HFFc6 (cell line): ENCODE data around the gene MLH1. TPM values are rescaled to one million over a fixed set of nuclear protein-coding genes. Genes with fewer than 3 reads are reported as not detected.

Experiments used
- DNase-seq: peaks from one replicate; pipeline ENCODE4 v3.0.0-alpha.2; 2018
- H3K27ac Mint-ChIP-seq: 2 replicates; pipeline ENCODE4 v1.8.0; 2020; ENCODE audit warnings: mild to moderate bottlenecking, mixed read lengths
- H3K27me3 Mint-ChIP-seq: 2 replicates; pipeline ENCODE4 v1.8.0; 2021; ENCODE audit warnings: mild to moderate bottlenecking, moderate library complexity, mixed read lengths; ENCODE audit not compliant: insufficient read depth
- H3K36me3 Mint-ChIP-seq: 2 replicates; pipeline ENCODE4 v1.8.0; 2021; ENCODE audit warnings: low read depth, mixed read lengths
- H3K4me1 Mint-ChIP-seq: 2 replicates; pipeline ENCODE4 v1.8.0; 2020; ENCODE audit warnings: low read depth, mixed read lengths
- H3K4me3 Mint-ChIP-seq: 2 replicates; pipeline ENCODE4 v1.8.0; 2020; ENCODE audit warnings: mild to moderate bottlenecking, moderate library complexity, mixed read lengths
- H3K9me3 Mint-ChIP-seq: 2 replicates; pipeline ENCODE4 v1.8.0; 2020; ENCODE audit warnings: mild to moderate bottlenecking, mixed read lengths
- CTCF ChIP-seq: fragments of 200-600 bp; sonication (generic); IDR thresholded peaks from 2 replicates; pipeline ENCODE4 v1.5.0; 2021; ENCODE audit warnings: antibody characterized with exemption, mild to moderate bottlenecking
- total RNA-seq, 6 experiments: library from RNA; stranded (reverse); fragmentation: NEBNext Ultra II Directional; extraction: Animal tissue kit (Norgen Biotek cat#: 25700); gene quantifications; 2 replicates in 1 of 6; 3 replicates in 5 of 6; pipeline ENCODE4 v1.2.3, GENCODE V29; 2021

Gene MLH1
- total RNA-seq, 6 experiments from 2014 or later, result 28.7 to 38.3 (median 35.1) TPM

GRCh38 chr3:37072892-37073291, 79.6 kb downstream of the MLH1 start:
- peaks cover 51% of the 10 kb centered on the region for H3K36me3 Mint-ChIP-seq
- peak; percentile 65 for DNase-seq
- peaks cover 1% of the 10 kb centered on the region for H3K27me3 Mint-ChIP-seq
- H3K4me3 Mint-ChIP-seq, result peak overlapping the region; percentile 77
- H3K4me1 Mint-ChIP-seq, result peaks cover 62% of the 10 kb centered on the region
- no peaks in the 10 kb centered on the region for H3K9me3 Mint-ChIP-seq
- peak overlapping the region; percentile 70 for H3K27ac Mint-ChIP-seq
- TF ChIP-seq CTCF, result no peak

GRCh38 chr3:37074178-37074577, 80.9 kb downstream of the MLH1 start:
- Mint-ChIP-seq H3K27ac (peak overlapping the region; percentile 65), H3K9me3 (no peaks in the 10 kb centered on the region), H3K4me3 (peak overlapping the region; percentile 56), H3K27me3 (peaks cover 1% of the 10 kb centered on the region), H3K36me3 (peaks cover 48% of the 10 kb centered on the region), H3K4me1 (peaks cover 49% of the 10 kb centered on the region)
- TF ChIP-seq CTCF, result no peak
- peak; percentile 63 for DNase-seq

- H3K36me3 Mint-ChIP-seq, result peaks cover 44% of the 10 kb centered on the region
- no peaks in the 10 kb centered on the region for H3K9me3 Mint-ChIP-seq
- no peak for DNase-seq
- no peaks in the 10 kb centered on the region; the same call in none of the 2 replicates for H3K27me3 Mint-ChIP-seq
- no peak overlapping the region for H3K4me3 Mint-ChIP-seq
- TF ChIP-seq CTCF, result no peak
- no peak overlapping the region for H3K27ac Mint-ChIP-seq
- H3K4me1 Mint-ChIP-seq, result peaks cover 45% of the 10 kb centered on the region
Observed at GRCh38 chr3:37075955-37076354, 82.6 kb downstream of the MLH1 start.

GRCh38 chr3:37082317-37082716, 89.0 kb downstream of the MLH1 start:
- Mint-ChIP-seq H3K36me3 (peaks cover 50% of the 10 kb centered on the region), H3K27me3 (peaks cover 2% of the 10 kb centered on the region; the same call in 1 of the 2 replicates), H3K27ac (no peak overlapping the region), H3K4me3 (no peak overlapping the region), H3K9me3 (no peaks in the 10 kb centered on the region), H3K4me1 (peaks cover 14% of the 10 kb centered on the region)
- DNase-seq, result no peak
- TF ChIP-seq CTCF, result no peak

- no peak for DNase-seq
- H3K4me1 Mint-ChIP-seq, result peaks cover 21% of the 10 kb centered on the region
Observed at GRCh38 chr3:37086918-37087317, 93.6 kb downstream of the MLH1 start.

More at GRCh38 chr3:37086918-37087317, 93.6 kb downstream of the MLH1 start:
- H3K27ac Mint-ChIP-seq, result peak overlapping the region; percentile 43; the same call in 1 of the 2 replicates
- TF ChIP-seq CTCF, result no peak
- no peak overlapping the region for H3K4me3 Mint-ChIP-seq
- peaks cover 54% of the 10 kb centered on the region for H3K36me3 Mint-ChIP-seq
- H3K9me3 Mint-ChIP-seq, result no peaks in the 10 kb centered on the region
- peaks cover 2% of the 10 kb centered on the region; the same call in 1 of the 2 replicates for H3K27me3 Mint-ChIP-seq
